SKM-1 treated with dmso at 0.1 percent for 144 hours (cell line): ENCODE results near the gene PPP2R3B.

Experiments used
- DNase-seq: peaks from one replicate; lab custom pipeline; 2025; ENCODE audit not compliant: unreplicated experiment; lab: John Stamatoyannopoulos, UW

Gene PPP2R3B

GRCh38 chrX:371907-372306 is 14.8 kb downstream of the PPP2R3B start:
- no peak for DNase-seq

GRCh38 chrX:370963-371745 is 15.6 kb downstream of the PPP2R3B start:
- no peak for DNase-seq

DNA sequence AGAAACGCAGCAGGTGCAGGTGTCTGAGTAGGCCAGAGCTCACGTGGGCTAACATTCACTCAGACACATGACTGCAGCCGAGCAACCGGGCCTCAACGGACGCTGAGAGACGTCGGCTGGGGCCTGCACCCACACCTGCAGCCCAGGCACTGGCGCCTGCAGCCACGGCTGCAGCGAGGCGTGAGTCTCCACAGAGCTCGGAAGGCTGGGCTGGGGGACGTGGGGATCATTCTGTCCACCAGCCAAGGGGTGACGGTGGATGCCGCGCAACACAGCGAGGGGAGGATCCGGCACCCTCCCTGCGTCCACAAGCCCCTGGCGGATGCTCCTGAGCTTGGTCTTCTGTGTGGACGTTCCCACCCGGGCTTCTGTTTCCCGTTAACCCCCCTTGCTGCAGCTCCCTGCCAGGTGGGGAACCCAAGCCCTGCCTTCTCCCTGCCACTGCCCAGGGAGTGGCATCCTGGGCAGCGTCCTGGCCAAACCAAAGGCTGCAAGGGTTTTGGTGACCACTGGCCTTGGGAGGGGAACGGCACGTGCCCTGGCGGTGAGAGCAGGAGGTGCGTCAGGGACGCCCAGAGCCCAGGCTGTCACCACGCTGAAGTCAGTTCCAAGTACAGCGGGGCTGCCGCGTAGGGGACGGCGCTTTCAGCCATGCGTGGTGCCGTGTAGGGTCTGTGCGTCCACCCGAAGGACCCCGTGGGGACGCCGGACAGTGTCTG is 16.3 kb downstream of the PPP2R3B start:
- no peak for DNase-seq

- DNase-seq, result no peak
These were observed 17.1 kb downstream of the PPP2R3B start for GRCh38 chrX:369563-370101.

DNA sequence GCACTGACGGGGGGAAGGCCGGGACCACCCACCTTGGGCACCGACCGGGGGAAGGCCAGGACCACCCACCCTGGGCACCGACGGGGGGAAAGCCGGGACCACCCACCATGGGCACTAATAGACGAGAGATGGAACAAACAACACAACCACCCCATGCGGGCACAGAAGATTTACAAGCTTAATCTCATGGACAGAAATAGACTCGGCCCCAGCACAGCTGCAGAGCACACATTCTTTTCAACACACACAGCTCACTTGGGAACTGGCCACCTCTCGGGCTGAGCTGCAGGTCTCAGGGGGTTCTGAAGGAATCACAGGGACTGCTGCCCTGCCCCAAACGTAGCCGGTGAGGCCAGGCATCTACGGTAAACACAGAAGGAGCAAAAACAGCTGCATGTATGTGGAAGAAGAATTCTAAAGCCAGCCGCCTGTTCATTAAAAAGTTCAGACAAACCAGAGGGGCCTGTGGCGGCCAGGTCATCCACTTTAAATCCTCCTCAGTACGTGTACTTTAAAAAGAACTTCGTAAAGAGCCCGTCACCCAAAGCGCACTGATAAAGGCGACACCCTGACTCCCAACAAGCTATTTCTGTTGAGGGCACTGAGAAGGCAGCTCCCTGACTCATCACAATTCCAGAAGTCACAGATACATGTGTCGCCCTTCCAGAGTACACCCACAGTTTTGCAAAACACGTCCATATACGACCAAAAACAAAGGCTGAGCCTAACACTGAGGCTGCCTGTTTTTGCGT is 17.7 kb downstream of the PPP2R3B start:
- no peak for DNase-seq

- DNase-seq, result no peak
These were observed 18.8 kb downstream of the PPP2R3B start for GRCh38 chrX:367866-368265.

DNA sequence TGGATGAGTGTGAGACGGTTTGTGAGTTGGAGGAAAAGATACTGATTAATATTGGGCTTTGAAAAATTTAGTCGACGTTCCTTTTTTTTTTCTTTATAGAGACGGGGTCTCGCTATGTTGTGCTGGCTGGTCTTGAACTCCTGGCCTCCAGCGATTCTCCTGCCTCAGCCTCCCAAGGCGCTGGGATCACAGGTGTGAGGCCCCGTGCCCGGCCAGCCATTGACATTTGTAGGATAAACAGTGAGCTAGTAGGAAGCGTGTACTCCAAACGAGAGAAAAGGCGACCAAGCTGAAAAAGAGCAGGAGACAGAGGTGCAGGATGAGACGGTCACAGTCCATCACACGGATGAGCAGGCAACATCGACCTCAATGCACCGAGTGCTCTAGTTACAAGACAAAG is 19.4 kb downstream of the PPP2R3B start:
- no peak for DNase-seq

- DNase-seq, result no peak
These were observed 22.9 kb downstream of the PPP2R3B start for GRCh38 chrX:363621-364375.

DNA sequence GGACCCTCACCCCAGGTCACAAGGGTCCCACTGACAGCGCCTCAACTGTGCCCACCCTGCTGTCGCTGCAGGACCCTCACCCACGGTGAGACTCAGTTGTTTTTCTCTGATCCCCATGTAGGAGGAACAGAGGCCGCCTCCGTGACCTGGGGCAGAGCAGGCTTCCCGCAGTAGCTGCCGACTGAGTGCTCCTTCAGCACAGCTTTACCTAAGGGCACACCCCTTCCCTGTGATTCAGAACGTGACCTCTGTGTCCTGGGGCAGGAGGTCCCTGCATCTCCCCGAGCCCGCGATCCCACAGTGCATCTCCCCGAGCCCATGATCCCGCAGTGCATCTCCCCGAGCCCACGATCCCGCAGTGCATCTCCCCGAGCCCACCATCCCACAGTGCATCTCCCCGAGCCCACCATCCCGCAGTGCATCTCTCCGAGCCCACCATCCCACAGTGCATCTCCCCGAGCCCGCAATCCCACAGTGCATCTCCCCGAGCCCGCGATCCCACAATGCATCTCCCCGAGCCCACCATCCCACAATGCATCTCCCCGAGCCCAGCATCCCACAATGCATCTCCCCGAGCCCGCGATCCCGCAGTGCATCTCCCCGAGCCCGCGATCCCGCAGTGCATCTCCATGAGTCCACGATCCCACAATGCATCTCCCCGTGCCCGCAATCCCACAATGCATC is 23.6 kb downstream of the PPP2R3B start:
- no peak for DNase-seq

GRCh38 chrX:362351-362750 is 24.4 kb downstream of the PPP2R3B start:
- no peak for DNase-seq

DNA sequence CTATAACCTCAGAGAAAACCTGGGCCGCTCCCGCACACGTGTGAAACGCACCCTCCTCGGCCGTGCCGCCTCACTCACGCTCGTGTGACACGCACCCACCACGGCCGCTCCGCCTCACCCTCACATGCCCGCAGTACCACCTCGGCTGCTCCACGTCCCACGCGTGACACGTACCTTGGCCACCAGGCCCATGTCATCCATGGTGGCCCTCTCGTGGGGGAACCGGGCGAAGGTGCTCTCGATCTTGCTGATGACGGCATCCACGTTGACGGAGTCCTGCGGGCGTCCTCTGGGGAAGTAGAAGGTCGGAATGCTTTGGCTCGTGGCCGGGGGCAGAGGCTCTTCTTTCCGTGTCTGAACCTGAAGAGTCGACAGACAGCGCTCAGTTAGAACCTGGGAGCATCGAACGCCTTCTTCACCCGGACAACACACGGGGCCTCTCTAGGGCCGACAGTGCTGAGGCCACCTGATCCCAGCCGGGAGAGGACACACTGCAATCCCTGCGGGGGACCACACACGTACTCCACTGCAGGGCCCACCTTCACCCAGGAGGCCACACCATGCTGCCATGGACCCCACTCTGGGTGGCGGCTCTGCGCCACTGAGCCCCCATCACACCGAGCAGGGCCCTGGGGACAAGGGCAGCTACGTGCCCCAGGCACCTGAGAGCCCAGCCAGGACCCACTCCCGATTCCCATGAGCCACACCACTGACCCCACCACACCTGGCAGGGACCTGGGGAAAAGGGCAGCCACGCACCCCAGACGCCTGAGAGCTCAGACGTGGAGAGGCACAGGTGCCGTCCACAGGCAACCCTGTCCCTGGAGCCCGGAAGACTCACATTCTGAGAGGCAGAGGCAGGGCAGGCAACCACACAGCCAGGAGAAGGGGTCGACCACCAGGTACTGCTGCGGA is 25.2 kb downstream of the PPP2R3B start:
- DNase-seq, result no peak

DNA sequence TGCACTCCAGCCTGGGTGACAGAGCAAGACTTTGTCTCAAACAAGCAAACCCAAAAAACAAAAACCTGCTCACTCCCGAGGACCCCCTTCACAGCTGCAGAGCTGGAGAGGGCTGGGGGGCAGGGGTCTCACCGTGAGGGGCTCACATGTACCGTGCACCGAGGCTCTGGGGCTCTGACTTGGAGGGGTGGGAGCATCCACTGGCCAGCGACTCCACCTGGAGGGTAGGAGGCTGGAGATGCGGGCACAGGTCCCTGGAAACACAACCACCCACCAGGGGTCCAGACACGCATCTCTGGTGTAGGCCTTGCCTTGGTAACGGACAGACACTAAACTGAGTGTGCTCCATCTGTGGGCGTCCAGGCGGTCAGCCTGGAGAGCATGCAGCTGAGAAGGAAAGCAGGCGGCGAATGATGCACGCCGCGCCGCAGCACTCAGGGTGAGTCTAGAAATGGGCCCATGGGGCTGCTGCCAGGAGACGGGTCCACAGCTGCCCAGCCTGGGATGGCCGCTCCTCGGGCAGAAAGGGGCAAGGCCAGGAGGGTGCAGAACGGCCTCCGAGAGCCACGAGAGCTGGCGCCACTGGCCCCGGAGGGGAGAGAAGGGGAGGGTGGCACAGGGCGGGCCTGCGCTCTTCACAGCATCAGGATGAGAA is 26.1 kb downstream of the PPP2R3B start:
- no peak for DNase-seq

- DNase-seq, result no peak
These were observed 28.0 kb downstream of the PPP2R3B start for GRCh38 chrX:358651-359143.

DNA sequence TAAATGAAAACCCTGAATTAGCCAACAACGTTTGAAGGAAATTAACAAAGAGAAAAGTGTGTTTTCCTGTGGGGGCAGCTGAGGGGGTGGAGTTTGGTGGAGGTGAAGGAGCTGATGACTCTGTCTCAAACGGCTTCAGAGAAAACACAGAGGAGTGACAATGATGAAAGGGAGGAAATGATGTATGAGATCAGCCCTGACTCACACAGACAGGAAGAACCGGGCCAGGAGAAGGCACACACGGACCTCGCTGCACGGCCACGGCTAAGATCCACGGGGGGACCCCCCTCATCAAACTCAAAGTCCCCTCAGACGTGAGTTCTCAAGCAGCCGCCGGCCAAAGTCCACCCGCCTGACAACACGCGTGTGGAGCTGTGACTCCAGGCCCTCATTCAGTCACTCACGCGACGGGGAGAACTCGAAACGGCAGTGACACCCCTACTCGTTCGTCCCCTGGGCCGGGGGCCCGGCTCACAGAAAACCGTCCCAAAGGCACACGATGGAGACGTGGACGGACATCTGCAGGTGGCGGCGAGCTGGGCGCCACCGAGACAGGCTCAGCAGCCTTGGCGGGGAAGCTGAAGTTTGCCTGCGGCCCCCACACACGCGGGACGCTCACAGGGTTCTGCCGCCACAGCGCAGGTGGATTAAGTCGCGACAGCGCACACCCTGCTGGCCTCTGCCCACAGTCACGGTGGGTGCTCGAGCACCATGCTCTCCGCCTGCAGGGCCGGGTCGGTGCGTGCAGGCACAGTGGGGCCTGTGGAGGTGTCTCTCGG is 28.8 kb downstream of the PPP2R3B start:
- DNase-seq, result no peak

GRCh38 chrX:357035-357692 is 29.5 kb downstream of the PPP2R3B start:
- DNase-seq, result no peak

- no peak for DNase-seq
These were observed 30.2 kb downstream of the PPP2R3B start for GRCh38 chrX:356385-357034.
